Measurements from ENCODE around the gene DENND1B. TPM values are rescaled to one million over a fixed set of nuclear protein-coding genes. Genes with fewer than 3 reads are reported as not detected.

DENND1B gene
- total and polyA plus RNA-seq, 12 donors, result 1.5 to 36.3 (median 23.1) TPM

DNA sequence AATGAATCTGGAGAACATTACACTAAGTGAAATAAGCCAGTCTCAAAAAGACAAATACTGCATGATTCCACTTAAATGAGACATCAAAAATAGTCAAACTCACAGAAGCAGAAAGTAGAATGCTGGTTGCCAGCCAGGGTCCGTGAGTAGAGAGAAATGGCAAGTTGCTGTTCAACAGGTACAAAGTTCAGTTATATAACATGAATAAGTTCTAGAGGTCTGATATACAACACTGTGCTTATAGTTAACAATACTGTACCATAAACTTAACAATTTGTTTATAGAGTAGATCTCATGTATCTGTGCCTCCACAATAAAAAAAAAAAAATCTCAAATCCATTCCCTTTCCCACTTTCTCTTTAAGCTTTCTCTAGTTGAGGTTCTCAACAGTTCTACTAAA lies 83.5 kb downstream of the DENND1B start:
- H3K36me3 ChIP-seq, result peaks cover 0 to 10% (median 0%) of the 10 kb centered on the region in 9 donors
- H3K27me3 ChIP-seq, result no peaks in the 10 kb centered on the region

DNA sequence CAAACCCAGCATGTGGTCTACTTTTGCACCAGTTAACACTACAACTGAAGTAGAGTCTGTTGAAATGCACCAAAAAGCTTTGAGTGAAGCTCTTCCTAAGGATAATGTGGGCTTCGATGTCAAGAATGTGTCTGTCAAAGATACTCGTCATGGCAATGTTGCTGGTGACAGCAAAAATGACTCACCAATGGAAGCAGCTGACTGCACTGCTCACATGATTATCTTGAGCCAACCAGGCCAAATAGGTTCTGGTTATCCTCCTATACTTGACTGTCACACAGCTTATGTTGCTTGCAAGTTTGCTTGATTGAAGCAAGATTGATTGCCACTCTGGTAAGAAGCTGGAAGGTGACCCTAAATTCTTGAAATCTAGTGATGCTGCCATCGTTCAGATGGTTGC lies 85.2 kb downstream of the DENND1B start:
- no peak for DNase-seq
- TF ChIP-seq, protein P1, sequence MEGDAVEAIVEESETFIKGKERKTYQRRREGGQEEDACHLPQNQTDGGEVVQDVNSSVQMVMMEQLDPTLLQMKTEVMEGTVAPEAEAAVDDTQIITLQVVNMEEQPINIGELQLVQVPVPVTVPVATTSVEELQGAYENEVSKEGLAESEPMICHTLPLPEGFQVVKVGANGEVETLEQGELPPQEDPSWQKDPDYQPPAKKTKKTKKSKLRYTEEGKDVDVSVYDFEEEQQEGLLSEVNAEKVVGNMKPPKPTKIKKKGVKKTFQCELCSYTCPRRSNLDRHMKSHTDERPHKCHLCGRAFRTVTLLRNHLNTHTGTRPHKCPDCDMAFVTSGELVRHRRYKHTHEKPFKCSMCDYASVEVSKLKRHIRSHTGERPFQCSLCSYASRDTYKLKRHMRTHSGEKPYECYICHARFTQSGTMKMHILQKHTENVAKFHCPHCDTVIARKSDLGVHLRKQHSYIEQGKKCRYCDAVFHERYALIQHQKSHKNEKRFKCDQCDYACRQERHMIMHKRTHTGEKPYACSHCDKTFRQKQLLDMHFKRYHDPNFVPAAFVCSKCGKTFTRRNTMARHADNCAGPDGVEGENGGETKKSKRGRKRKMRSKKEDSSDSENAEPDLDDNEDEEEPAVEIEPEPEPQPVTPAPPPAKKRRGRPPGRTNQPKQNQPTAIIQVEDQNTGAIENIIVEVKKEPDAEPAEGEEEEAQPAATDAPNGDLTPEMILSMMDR (IDR thresholded peaks at IDR 0.05), result no peak
- WGBS, 2 donors, result 68 to 78% methylated on average over 3 of the region's 3 CpGs
- Histone ChIP-seq H3K27ac (no peak overlapping the region), H3K9me3 (peaks cover 0 to 19% (median 7%) of the 10 kb centered on the region in 11 donors), H3K36me3 (peaks cover 0 to 10% (median 0%) of the 10 kb centered on the region in 9 donors), H3K4me1 (peaks cover 0 to 25% (median 15%) of the 10 kb centered on the region in 9 donors), H3K27me3 (no peaks in the 10 kb centered on the region), H3K4me3 (no peak overlapping the region)
- intact Hi-C loops (cut with DNase I), result no loop called here
- ATAC-seq, result no peak

More for the DNA sequence above, 83.5 kb downstream of the DENND1B start:
- no peak overlapping the region for H3K27ac ChIP-seq
- 86 to 93% methylated on average over 1 of the region's 1 CpG for WGBS, 2 donors
- intact Hi-C loops (cut with DNase I), result no loop called here
- no peak overlapping the region for H3K4me3 ChIP-seq
- H3K9me3 ChIP-seq, result peaks cover 0 to 19% (median 7%) of the 10 kb centered on the region in 11 donors
- TF ChIP-seq, protein P1 (IDR thresholded peaks at IDR 0.05), result no peak
- H3K4me1 ChIP-seq, result peaks cover 0 to 17% (median 8%) of the 10 kb centered on the region in 9 donors
- ATAC-seq, result no peak
- no peak for DNase-seq

DNA sequence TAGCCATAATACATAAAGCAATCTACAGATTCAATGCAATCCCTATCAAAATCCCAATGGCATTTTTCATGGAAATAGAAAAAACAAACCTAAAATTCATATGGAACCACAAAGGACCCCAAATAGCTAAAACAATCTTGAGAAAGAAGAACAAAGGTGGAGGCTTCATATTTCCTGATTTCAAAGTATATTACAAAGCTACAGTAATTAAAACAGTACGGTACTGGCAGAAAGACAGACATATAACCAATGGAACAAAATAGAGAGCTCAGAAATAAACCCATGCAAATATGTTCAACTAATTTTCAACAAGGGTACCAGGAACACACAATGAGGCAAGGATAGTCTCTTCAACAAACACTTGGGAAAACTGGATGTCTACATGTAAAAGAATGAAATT lies 87.0 kb downstream of the DENND1B start:
- 95 to 98% methylated on average over 1 of the region's 1 CpG for WGBS, 2 donors

DNA sequence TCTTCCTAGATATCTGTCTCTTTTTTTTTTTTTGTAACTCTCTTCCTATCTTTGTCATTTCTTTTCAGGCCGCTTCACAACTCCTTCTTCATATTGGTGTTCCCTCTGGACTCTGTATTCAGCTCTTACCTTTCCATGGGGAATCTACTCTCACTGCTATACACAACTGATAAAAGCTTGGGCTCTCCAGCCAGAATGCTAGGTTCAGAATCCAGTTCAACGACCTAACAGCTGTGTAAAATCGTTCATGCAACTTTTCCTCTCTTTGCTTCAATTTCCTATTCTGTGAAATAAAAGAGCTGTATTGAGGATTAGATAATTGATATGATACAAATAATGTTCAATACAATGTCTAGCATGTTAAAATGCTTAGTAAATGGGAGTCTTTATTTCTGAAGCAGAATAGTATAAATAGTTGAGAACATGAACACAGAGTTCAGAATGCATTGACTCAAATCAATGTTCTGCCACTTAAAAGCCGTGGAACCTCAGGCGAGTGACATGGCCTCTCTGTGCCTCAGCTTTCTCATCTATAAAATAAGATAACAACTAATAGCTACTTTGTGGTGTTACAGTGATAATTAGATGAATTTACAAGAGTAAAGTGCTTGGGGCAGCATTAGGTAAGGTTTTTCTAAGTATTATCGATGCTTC lies 88.5 kb downstream of the DENND1B start:
- no peak for DNase-seq
- H3K4me3 ChIP-seq, result no peak overlapping the region
- H3K27ac ChIP-seq, result no peak overlapping the region
- H3K4me1 ChIP-seq, result peaks cover 0 to 40% (median 32%) of the 10 kb centered on the region in 9 donors
- TF ChIP-seq, protein P1 (IDR thresholded peaks at IDR 0.05), result no peak
- H3K36me3 ChIP-seq, result peaks cover 0 to 10% (median 0%) of the 10 kb centered on the region in 9 donors
- ATAC-seq, result no peak
- intact Hi-C loops (cut with DNase I), result no loop called here
- H3K27me3 ChIP-seq, result no peaks in the 10 kb centered on the region
- 83 to 85% methylated on average over 6 of the region's 6 CpGs for WGBS, 2 donors
- peaks cover 0 to 19% (median 7%) of the 10 kb centered on the region in 11 donors for H3K9me3 ChIP-seq

More for the DNA sequence above, 87.0 kb downstream of the DENND1B start:
- ATAC-seq, result no peak
- peaks cover 0 to 19% (median 7%) of the 10 kb centered on the region in 11 donors for H3K9me3 ChIP-seq
- intact Hi-C loops (cut with DNase I), result no loop called here
- H3K36me3 ChIP-seq, result peaks cover 0 to 10% (median 0%) of the 10 kb centered on the region in 9 donors
- no peaks in the 10 kb centered on the region for H3K27me3 ChIP-seq
- no peak overlapping the region for H3K27ac ChIP-seq
- no peak overlapping the region for H3K4me3 ChIP-seq
- TF ChIP-seq, protein P1 (IDR thresholded peaks at IDR 0.05), result no peak
- H3K4me1 ChIP-seq, result peaks cover 0 to 31% (median 24%) of the 10 kb centered on the region in 9 donors
- DNase-seq, result no peak

Measured in heart right ventricle (tissue), 16 donors.